HG02840 (cell line): ENCODE results near the gene MAP4K4.

Experiments
- ATAC-seq: cut with Tn5 transposase; IDR thresholded peaks from one replicate; pipeline ENCODE4 v1.9.1; 2021; ENCODE audit warnings: mild to moderate bottlenecking, moderate library complexity, moderate number of reproducible peaks; ENCODE audit not compliant: unreplicated experiment, low FRiP score

The MAP4K4 gene

DNA sequence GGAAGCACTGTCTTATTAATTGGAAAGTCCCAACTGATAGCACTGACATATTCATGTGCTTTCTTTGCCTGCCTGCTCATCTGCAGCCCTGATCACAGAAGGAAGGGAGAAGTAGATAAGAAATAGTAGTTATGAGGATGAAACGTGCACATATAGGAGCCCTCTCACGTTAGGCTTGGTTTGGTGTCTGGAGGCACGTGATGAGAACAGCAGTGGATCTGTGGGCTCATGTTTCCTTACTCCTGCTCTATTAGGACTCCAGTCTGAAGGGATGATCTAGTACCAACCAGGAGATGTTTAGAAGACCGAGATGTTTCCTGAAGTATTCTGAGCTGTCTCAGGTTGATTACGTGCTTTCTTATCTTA lies 84.9 kb downstream of the MAP4K4 start:
- no peak for ATAC-seq

DNA sequence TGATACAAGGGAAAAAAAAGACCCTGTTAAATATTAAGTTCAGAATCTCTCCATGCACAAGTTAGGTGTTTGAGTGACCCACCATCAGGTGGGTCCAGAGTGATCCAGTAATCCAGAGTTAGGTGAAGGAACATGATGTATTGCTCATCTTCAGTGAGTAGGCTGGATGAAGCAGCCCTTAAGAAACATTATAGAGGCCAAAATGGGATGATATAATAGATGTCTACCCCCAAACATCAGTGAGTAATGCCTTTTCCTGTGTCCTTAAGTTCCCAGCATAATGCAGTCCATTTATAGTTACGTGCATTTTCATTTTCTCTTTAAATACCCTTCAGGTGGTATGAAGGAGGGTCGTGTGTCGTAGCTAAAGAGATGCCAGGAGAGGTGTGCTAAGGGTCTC lies 89.6 kb downstream of the MAP4K4 start:
- no peak for ATAC-seq

DNA sequence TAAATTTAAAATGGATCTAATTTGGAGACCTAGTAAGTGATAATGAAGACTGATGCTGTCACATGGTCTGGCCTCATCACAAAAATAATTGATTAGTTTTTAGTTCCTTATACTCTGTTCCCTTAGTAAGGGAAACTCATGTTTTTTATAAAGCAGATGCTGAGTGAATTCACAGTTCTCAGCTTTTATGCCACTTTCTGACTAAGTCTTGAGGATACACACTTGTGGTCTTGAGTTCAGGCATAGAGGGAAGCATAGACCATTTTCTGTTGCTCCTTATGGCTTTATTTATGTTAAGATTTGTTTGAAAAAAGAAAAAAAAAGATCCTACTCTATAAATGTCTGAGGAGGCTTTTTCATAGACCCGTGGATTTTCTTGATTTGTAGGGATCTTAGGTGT lies 91.1 kb downstream of the MAP4K4 start:
- ATAC-seq = no peak

DNA sequence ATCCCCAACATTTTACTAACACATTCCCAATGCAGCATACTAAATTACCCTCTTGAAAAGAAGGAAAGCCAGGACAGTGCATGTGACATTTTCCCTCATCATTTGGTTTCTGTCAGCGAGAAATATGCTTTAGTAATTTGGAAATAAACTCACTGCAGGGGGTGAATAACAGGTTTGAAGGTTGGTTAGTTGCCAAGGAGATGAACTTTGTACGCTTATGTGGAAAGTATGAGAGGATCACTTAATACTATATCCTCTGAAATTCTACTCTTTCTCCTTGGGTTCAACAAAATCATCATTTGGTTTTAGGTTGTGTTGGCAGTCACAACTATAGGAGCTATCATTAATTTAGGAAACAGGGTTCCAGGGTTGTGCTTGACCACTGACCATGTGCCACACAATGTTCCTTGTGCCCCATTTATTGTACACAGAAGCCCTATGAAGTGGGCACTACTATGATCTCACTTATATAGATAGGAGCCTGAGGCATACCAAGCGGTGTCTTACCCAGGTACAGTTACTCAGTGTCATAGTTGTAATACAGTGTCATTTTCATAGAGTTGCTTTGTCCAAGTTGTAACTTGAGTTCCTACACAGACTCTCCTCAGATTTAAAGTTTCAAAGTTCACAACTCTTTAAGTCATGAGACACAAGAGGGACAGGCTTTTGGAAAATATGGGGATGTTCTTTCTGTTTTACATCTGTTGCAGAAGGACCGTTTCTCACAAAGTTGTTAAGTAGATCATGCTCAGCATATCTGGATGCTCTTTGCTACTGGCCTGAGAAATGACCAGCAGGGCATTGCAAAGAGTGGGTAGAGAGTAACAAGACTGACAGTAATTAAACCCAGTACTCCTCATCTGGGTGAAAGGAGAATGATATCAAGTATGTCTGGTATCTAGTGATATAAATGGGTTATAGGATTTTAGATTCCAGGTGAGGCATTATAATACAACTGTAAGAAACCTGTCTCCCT lies 91.8 kb downstream of the MAP4K4 start:
- no peak for ATAC-seq

DNA sequence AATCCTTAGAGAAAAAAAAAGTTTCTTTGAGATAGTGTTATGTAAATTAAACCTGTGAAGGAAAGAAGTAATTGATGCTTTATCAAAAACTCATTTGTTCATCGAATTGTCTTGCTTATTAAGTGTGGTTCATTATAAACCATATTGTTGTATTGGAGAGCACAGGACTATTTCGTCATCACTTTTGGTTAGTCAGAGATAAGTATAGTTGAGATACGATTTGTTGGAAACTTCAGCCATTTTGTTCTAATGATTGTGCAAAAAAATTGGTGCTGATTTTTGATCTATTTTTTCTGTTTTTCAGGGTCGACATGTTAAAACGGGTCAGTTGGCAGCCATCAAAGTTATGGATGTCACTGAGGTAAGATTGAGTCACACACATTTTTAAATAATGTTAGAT lies 92.9 kb downstream of the MAP4K4 start:
- ATAC-seq = no peak

DNA sequence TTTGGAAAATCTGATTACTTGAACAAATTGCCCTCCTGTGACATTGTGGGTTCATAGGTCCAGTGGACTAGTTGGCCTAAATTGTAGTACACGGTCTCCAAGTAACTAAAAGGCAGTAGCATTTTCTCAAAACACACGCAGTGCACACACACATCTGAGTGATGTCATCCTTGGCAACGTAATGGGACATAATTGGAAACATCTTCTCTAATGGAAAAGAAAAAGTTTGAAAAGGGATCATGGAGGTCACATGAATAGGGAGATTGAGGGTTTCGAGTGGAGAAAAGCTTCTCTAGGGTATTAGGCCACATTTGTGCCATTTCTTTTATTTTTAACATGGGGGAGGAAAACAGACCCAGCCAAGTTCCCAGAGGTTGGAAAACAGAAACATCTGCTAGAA lies 93.3 kb downstream of the MAP4K4 start:
- ATAC-seq = no peak

DNA sequence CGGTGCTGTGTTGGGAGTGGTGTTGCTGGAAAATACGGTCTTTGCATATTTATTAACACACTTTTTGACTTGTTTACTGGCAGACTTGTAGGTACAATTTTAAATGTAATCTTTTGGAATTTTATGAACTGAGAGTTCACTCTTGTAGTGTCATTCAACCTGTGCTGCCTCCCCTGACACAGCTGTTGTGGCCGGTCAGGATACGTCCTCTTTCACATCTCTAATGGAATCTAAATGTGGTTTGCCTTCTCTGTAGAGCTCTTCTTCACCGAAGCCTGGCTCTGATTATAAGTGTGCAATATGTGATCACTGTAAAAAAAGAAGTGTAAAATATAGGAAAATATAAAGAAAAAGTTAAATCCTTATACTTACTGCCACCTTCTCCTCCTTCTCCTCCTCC lies 94.7 kb downstream of the MAP4K4 start:
- ATAC-seq = no peak

DNA sequence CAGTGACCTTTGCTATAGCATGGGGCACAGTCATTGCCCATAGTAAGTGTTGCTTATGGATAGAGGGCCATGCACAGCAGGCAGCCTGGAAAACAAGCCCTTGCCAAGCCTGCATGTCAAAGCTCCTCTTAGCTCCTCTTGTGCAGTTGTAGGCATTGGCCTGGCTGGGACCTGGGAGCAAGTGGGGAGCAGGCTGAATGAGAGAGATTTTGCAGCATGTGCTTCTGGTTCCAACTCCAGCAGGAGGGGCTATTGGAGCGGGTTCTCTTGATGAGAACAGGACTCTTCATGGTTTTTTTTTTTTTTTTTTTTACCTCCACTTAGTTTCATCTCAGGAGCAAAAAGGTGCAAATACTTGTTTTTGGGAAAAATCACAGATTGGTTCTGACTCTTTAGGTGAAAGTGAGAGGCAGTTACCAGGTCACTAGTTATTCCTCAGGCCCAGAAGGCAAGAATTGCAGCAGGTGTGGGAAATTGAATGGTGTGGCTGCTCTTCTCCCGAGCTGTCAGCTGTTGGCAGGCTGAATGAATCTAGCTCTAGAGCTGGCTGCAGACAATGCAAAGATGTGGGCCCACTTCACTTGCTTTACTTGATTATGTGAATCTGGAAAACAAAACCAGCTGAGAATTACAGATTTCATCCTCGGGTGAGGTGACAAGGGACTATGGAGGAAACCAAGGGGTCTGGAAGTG lies 95.9 kb downstream of the MAP4K4 start:
- no peak for ATAC-seq

DNA sequence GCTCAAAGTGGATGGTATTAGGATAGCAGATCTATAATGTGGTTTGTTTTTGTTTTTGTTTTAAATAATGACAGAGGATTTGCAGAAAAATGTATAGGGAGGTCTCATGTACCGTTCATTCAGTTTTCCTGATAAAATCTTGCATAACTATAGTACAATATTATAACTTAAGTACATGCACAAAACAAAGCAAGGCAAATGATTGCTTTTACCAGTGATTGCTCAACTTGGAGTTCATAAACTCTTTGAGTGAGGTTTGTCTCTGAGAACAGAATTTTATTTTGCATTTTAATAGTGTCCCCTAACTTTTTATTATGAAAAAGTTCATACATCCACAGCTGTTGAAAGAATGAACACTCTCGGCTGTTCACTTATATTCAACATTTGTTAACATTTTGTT lies 96.6 kb downstream of the MAP4K4 start:
- ATAC-seq = no peak

DNA sequence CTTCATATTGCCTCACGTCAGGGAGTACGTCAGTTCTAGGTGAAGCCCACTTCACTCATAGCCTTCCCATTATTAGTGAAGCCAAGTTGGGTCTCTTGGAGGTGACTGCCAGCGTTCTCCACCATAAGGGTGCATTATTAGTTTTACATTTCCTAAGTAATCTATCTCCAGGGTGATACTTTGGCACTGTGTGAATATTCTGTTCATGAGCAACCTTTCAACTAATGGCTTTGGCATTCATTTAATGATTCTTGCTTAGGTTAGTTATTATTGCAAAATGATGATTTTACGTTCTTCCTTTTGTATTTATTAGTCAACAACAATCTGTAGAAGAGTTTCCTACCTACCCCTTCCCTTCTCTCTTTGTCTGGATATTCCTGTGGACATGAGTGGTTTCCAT lies 97.5 kb downstream of the MAP4K4 start:
- ATAC-seq = no peak

DNA sequence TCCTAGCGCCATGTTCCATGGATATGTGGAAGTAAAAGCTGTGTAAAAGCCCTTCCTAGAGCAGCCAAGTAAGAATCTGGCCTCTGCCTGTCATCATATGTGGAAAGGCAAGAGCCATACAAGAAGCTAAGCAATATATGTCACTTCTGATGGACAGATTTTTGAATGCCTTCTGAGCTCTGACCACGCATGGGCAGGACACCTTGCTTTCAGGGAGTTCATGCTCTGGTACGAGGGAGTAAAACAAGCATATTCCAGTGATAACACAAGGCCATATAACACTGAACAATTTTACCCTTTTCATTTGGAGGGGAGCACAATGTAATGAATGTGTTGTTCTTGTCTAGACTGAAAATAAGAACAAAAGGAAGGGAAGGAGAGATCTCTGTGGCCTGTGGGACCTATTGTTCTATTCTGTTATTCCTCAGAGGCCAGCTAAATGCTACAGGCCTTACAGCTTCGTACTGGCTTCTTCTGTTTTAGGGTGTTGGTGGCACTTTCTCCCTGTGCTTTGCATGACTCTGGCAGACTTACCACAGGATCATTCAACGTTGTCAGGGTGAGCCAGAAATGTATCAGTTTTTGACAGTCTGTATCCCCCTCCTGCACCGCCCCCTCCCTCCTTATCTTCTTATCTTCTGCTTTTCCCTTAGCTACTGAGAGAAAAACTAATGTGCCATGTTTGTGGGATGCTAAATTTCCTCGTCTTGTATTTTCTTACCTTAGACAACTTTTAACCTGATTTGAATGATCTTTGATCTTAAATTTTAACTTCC lies 99.5 kb downstream of the MAP4K4 start:
- ATAC-seq = no peak

DNA sequence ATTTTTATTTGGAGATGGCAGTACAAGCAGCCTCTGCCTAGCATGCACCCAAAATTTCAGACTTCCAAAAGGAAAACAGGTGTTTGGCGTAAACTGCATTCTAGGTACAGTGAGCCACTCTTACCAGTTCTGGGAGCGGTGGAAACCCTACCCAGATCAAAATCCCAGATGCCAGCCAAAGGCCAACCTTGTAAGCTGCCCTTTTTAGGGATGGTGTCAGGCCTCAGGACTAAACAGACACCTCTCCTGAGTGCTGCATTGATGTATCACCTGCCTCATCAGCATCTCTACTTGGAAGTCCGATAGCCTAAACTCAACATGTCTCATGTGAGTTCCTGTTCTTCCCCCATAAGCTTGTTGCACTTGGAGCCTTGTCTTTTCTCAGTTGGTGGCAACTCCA lies 104.0 kb downstream of the MAP4K4 start:
- ATAC-seq = no peak

DNA sequence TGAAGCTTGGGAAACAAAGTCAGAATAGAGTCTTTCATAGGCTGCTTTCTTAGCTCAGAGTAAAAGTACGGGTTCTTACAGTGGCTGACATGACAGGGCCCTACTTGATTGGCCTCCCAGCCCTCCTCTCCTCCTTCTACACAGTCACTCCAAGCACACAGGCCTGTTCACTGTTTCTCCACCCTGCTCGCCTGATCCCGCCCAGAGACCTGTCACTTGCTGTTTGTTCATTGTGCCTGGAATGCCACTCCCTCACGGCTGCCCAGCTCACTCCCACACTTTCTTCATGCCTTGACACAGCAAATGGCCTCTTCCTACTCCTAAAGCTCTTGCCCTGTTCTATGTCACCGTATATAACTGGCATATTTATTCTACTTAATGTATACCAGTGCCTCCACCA lies 104.8 kb downstream of the MAP4K4 start:
- no peak for ATAC-seq

DNA sequence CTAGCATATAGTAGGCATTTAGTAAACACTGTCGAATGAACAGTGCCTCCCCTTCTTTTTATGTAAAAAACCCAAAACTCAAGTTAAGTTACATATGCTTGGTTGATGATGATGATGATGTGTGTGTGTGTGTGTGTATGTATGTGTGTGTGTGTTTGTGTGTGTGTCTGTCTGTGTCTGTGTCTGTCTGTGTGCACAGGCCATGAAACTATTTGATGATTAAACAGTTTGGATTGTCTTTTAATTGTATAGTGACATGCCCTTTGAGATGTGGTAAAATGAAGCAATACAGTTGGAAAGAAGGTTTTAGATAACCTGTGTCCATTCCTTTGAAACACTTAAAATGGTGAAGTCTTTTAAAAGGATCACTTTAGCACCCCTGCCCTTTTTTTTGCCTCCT lies 105.6 kb downstream of the MAP4K4 start:
- ATAC-seq = no peak

DNA sequence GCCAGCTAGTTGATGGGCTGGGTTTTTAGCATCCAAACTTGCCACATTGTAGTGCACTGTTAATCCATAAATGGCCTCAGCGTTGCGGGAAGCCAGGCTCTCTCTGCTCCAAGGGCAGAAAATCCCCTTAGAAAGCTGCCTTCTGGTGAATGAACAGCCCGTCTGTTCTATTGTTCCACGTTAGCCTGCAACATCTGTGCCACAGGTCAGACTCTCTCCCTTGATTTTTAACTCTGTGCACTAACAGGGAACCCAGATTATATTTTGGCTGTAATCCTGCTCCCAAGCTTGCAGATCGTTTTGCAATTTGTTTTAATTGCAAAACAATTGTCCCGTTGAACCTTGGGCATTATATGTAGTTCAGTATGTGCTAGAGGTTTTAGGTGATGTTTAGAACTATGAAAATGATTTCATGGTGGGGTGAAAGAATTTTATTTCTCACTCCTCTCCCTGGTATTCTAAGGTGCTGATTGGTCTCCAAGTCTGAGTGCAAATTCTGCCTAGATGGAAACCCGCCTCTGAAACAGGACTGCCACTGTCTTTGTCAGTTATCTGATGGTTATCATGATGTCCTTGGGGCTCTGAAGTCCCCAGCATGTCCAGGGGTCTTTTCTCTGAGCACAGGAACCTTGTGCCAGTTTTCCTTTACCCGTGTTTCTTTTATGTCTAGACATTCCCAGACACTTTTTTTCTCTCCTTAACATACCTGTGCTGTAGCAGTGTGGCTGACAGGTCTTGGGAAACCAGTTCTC lies 106.6 kb downstream of the MAP4K4 start:
- no peak for ATAC-seq

DNA sequence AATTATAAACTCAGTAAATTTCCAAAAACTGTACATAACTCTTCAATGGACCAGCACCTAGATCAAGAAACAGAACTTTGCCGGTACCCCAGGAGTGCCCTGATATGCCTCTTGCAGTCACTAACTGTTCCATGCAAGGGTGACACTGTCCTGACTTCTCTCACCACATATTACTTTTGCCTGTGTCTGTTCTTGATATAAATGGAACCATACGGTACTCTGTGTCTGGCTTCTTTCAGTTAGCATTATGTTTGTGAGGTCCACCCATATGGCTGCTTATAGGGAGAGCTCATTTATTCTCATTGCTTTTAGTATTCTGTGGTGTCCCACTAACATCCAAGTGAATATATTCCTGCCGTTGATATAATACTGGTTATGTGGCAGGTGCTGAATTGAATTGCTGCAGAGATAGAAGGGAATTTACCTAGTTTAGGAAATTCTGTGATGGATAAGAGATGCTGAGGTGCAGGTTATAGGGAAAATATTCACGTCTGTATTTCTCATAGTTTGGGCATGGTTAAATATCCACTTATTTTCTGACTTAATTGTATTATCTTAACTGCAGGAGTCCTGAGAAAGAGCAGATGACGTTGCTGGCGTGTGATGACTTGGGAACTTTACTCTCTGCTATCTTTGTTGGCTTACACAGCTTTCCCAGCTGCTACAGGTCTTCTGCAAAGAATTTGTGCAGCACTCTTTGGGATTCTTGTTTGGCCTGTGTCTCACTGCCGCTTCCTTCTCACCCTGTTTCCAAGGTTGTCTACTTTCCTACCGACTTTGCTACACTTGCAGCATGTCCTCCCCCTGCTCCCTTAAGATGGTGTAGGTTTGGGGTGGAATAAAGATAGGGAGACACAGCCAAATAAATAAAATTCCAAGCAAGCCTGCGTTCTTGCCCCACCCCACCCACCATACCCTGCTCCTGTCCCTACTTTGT lies 107.9 kb downstream of the MAP4K4 start:
- ATAC-seq = no peak

DNA sequence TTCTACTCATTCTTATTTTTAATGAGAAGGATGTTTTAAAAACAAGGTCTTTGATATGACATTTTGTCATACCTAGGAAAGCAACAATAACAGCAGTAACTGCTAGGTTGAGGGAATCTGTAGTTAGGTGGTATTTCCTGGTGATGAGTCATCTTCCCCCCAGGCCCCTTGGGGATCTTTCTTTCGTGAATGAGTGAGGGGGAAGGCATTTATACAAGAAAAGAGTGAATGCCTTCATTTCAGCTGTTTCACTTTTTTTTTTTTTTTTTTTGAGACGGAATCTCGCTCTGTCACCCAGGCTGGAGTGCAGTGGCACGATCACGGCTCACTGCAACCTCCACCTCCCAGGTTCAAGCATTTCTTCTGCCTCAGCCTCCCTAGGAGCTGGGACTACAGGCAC lies 108.6 kb downstream of the MAP4K4 start:
- ATAC-seq = no peak

DNA sequence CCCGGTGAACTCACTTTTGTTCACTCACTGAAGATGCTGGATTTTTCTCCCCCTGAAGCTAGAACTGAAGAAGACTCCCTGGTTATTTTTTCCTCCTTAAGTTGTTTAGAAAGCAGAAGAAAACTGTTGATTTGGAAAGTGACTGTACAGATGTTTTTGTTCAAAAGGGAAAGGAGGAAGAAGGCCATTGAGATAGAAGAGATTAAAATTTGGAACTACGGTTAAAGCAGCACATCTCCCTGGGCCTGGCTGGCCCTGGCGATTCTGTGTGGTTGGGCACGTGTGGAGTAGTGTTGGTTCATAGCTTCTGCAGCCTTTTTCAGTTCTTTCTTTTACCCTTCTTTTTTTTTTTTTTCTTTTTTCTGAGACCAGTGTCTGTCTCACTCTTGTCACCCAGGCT lies 109.2 kb downstream of the MAP4K4 start:
- no peak for ATAC-seq

DNA sequence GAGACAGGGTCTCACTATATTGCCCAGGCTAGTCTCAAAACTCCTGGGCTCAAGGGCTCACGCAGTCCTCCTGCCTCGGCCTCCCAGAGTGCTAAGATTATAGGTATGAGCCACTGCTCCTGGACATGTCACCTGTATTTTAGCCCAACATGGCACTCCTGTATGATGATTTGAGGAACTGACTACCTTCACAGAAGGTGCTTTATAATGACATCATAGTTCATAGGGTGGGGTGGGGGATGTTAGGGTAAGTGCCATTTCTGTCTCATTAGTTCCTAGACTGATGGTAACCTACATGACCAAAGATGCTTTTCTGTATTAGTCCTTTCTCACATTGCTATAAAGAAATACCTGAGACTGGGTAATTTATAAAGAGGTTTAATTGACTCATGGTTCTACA lies 109.7 kb downstream of the MAP4K4 start:
- no peak for ATAC-seq
